OCI-LY3 (cell line): ENCODE data around the gene PHACTR2.

Experiments
- H2AFZ ChIP-seq: fragments of 200-600, 300-600 bp; shearing (Covaris generic); 2 replicates; pipeline ENCODE4 v1.6.0; 2014; ENCODE audit warnings: antibody characterized with exemption, low read depth, low read length
- H3K27ac ChIP-seq: fragments of 200-600, 300-600 bp; sonication (generic); 2 replicates; pipeline ENCODE4 v1.5.1; 2014; ENCODE audit warnings: mild to moderate bottlenecking, low read length, moderate library complexity, mixed read lengths
- H3K27me3 ChIP-seq: fragments of 200-600, 300-600 bp; sonication (generic); 2 replicates; pipeline ENCODE4 v1.6.1; 2014; ENCODE audit warnings: low read depth, low read length, mixed read lengths
- H3K36me3 ChIP-seq: fragments of 200-600, 300-600 bp; sonication (generic); replicated peaks from 2 replicates; pipeline ENCODE3; 2014; ENCODE audit warnings: low read depth, low read length, mixed read lengths
- H3K4me1 ChIP-seq: fragments of 300-600, 200-600 bp; sonication (generic); 2 replicates; pipeline ENCODE4 v1.6.1; 2014; ENCODE audit warnings: low read length, mixed read lengths
- H3K4me2 ChIP-seq: fragments of 200-600, 300-600 bp; sonication (generic); 2 replicates; pipeline ENCODE4 v1.6.1; 2014; ENCODE audit warnings: low read length, mixed read lengths
- H3K4me3 ChIP-seq: fragments of 300-600, 200-600 bp; sonication (generic); 2 replicates; pipeline ENCODE4 v1.5.1; 2014; ENCODE audit warnings: antibody characterized with exemption, mild to moderate bottlenecking, low read length, moderate library complexity
- H3K79me2 ChIP-seq: fragments of 300-600, 200-600 bp; shearing (Covaris generic); 2 replicates; pipeline ENCODE4 v1.6.1; 2014; ENCODE audit warnings: mild to moderate bottlenecking, low read length, mixed read lengths
- H3K9ac ChIP-seq: fragments of 300-600, 200-600 bp; shearing (Covaris generic); 2 replicates; pipeline ENCODE4 v1.6.0; 2014; ENCODE audit warnings: mild to moderate bottlenecking, low read length, moderate library complexity
- H3K9me3 ChIP-seq: fragments of 200-600, 300-600 bp; shearing (Covaris generic); 2 replicates; pipeline ENCODE4 v1.6.1; 2014; ENCODE audit warnings: low read length, mixed read lengths; ENCODE audit not compliant: insufficient read depth
- H4K20me1 ChIP-seq: fragments of 200-600, 300-600 bp; sonication (generic); 2 replicates; pipeline ENCODE4 v1.6.1; 2016; ENCODE audit warnings: low read length, mixed read lengths; ENCODE audit not compliant: insufficient read depth
- EZH2phosphoT487 ChIP-seq: fragments of 200-600 bp; shearing (Covaris generic); IDR thresholded peaks from 2 replicates; pipeline ENCODE4 v1.6.1; 2018; ENCODE audit warnings: antibody characterized with exemption, mixed run types, low read depth
- TF ChIP-seq, protein P1 (sequence below): fragments of 200-600, 300-600 bp; sonication (generic); IDR thresholded peaks from 2 replicates; pipeline ENCODE4 v1.5.1; 2014; ENCODE audit warnings: antibody characterized with exemption, low read length, low read depth

Gene PHACTR2

DNA sequence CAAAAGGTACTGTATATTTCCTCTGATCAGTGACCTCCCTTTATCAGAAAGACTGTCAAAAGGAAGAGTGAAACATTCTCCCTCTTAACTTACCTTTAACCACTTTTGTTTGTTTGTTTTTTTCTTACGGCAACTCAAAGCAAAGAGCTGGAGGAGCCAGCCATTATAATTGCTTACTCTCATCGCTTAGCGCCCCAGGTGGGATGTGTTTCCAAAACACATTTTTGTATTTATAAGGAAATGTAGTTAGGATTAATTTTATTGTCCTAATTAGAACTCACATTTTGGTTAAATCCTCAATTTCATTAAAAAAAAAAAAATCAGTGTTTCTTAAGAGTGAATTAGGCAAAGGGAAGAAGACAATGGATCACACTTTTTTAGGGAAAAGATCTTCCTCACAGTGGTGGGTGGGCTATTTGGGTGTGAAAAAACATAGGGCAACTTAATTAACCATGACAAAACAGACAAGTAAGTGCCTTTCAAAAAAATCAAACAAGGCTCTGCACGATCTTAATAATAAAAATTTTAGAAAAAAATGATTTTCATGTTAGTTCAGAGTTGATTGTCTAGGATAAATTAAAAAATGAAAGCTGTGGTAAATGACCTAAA is 1.2 kb upstream of the PHACTR2 start:
- Histone ChIP-seq H3K36me3 (no peaks in the 10 kb centered on the region), H3K4me1 (peaks cover 10% of the 10 kb centered on the region; the same call in 1 of the 2 replicates), H2AFZ (no peak overlapping the region), H3K27ac (no peak overlapping the region), H3K9ac (no peak overlapping the region), H3K9me3 (no peaks in the 10 kb centered on the region), H3K27me3 (no peaks in the 10 kb centered on the region), H3K4me2 (peak overlapping the region; percentile 72; the same call in 1 of the 2 replicates), H4K20me1 (0 out of 2 replicates have a peak, but pooled peaks cover 2% of the 10 kb centered on the region), H3K79me2 (peaks cover 17% of the 10 kb centered on the region), H3K4me3 (no peak overlapping the region)
- TF ChIP-seq EZH2phosphoT487, result no peak
- TF ChIP-seq, protein P1, sequence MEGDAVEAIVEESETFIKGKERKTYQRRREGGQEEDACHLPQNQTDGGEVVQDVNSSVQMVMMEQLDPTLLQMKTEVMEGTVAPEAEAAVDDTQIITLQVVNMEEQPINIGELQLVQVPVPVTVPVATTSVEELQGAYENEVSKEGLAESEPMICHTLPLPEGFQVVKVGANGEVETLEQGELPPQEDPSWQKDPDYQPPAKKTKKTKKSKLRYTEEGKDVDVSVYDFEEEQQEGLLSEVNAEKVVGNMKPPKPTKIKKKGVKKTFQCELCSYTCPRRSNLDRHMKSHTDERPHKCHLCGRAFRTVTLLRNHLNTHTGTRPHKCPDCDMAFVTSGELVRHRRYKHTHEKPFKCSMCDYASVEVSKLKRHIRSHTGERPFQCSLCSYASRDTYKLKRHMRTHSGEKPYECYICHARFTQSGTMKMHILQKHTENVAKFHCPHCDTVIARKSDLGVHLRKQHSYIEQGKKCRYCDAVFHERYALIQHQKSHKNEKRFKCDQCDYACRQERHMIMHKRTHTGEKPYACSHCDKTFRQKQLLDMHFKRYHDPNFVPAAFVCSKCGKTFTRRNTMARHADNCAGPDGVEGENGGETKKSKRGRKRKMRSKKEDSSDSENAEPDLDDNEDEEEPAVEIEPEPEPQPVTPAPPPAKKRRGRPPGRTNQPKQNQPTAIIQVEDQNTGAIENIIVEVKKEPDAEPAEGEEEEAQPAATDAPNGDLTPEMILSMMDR, result no peak

DNA sequence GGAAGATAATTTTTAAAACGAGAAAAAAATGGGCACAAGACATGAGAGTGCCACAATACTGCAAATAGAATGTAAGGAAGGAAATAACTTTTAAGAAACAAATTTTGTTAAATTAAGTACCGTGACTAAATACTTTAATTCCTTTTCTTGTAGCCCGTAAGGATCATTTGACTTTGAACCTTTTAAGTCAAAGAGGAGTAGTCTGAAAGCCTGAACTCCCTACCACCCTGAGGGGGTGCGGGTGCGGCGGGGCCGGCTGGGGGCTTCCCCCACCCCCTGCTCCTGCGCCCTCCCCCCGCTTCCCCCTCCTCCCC is 231 bp upstream of the PHACTR2 start:
- peak overlapping the region; percentile 5; the same call in 1 of the 2 replicates for H2AFZ ChIP-seq
- H3K27me3 ChIP-seq, result no peaks in the 10 kb centered on the region
- no peaks in the 10 kb centered on the region for H3K9me3 ChIP-seq
- H3K4me3 ChIP-seq, result peak overlapping the region; percentile 90
- peaks cover 25% of the 10 kb centered on the region for H3K79me2 ChIP-seq
- H3K27ac ChIP-seq, result peak overlapping the region; percentile 32; the same call in 1 of the 2 replicates
- TF ChIP-seq EZH2phosphoT487, result no peak
- TF ChIP-seq, protein P1, result no peak
- 0 out of 2 replicates have a peak, but pooled peaks cover 2% of the 10 kb centered on the region for H4K20me1 ChIP-seq
- H3K4me1 ChIP-seq, result peaks cover 10% of the 10 kb centered on the region; the same call in 1 of the 2 replicates
- H3K36me3 ChIP-seq, result no peaks in the 10 kb centered on the region
- peak overlapping the region; percentile 72 for H3K4me2 ChIP-seq
- H3K9ac ChIP-seq, result peak overlapping the region; percentile 65

DNA sequence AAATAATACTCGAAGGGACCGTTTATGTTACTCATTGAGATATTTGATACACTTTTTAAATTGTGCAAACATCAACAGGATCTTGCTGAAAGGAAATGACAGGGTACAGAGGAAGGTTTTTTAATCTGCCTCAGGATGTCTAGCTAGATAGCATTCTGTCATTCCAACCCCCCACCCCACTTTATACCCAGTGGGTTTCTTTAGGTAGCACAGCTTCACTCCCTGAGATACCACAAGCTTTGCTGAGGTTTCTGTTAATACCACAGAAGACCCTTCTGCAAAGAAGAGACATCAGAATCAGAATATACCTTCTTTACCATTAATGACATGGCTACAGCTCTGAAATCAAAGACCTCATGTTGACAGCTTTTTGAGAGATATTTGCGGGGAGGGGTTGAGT is 1.3 kb downstream of the PHACTR2 start:
- peaks cover 10% of the 10 kb centered on the region; the same call in 1 of the 2 replicates for H3K4me1 ChIP-seq
- peak overlapping the region; percentile 90 for H3K4me3 ChIP-seq
- 0 out of 2 replicates have a peak, but pooled peaks cover 2% of the 10 kb centered on the region for H4K20me1 ChIP-seq
- H3K4me2 ChIP-seq, result peak overlapping the region; percentile 82
- H3K9me3 ChIP-seq, result no peaks in the 10 kb centered on the region
- H3K27ac ChIP-seq, result no peak overlapping the region
- no peaks in the 10 kb centered on the region for H3K36me3 ChIP-seq
- no peak overlapping the region for H2AFZ ChIP-seq
- H3K9ac ChIP-seq, result 0 out of 2 replicates have a peak overlapping the region, but pooled peaks have one; percentile 72
- H3K79me2 ChIP-seq, result peaks cover 36% of the 10 kb centered on the region
- TF ChIP-seq, protein P1, result no peak
- TF ChIP-seq EZH2phosphoT487, result no peak
- H3K27me3 ChIP-seq, result no peaks in the 10 kb centered on the region

DNA sequence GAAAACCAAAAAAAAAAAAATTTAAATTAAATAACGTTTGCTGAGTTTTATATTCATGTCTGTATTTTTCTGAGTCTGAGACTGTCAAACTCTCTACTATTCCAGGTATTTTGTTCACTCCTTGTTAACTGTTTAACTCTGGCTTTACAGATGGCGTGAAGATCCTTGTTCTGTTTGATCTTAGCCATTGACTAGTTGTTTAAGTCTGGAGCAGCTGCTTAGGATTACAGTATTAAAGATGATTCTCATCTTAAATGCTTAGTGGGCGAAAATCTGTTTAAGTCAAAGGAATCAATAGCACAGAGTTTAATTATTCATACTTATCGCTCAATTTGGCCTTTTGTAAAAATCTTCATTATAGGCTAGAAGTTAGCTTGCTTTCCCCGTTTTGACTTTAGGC is 2.4 kb downstream of the PHACTR2 start:
- H3K4me3 ChIP-seq, result no peak overlapping the region
- peaks cover 10% of the 10 kb centered on the region; the same call in 1 of the 2 replicates for H3K4me1 ChIP-seq
- H3K27me3 ChIP-seq, result no peaks in the 10 kb centered on the region
- no peaks in the 10 kb centered on the region for H3K36me3 ChIP-seq
- H3K9ac ChIP-seq, result no peak overlapping the region
- H3K9me3 ChIP-seq, result no peaks in the 10 kb centered on the region
- no peak overlapping the region for H2AFZ ChIP-seq
- H3K4me2 ChIP-seq, result no peak overlapping the region
- H3K79me2 ChIP-seq, result peaks cover 36% of the 10 kb centered on the region
- no peak overlapping the region for H3K27ac ChIP-seq
- no peak for TF ChIP-seq EZH2phosphoT487
- TF ChIP-seq, protein P1, result no peak
- H4K20me1 ChIP-seq, result 0 out of 2 replicates have a peak, but pooled peaks cover 2% of the 10 kb centered on the region
